Parathyroid adenoma (tissue), 2 donors: ENCODE results near the gene DNAI2.

ENCODE experiments used
- H2AFZ ChIP-seq: fragments of 300-600 bp; sonication (generic); one replicate; pipeline ENCODE4 v1.7.0; 2017; ENCODE audit warnings: antibody characterized with exemption, mild to moderate bottlenecking
- H3K27ac ChIP-seq: fragments of 300-600 bp; sonication (generic); one replicate; pipeline ENCODE4 v1.7.0; 2017
- H3K27me3 ChIP-seq: fragments of 300-600 bp; sonication (generic); one replicate; pipeline ENCODE4 v1.7.0; 2017; ENCODE audit warnings: low read length; ENCODE audit not compliant: control insufficient read depth, insufficient read depth
- H3K36me3 ChIP-seq: fragments of 300-600 bp; sonication (generic); one replicate; pipeline ENCODE4 v1.7.0; 2017; ENCODE audit warnings: low read length; ENCODE audit not compliant: control insufficient read depth, insufficient read depth
- H3K4me1 ChIP-seq: fragments of 300-600 bp; sonication (generic); one replicate; pipeline ENCODE4 v1.7.0; 2017; ENCODE audit warnings: control low read depth
- H3K4me2 ChIP-seq: fragments of 300-600 bp; sonication (generic); one replicate; pipeline ENCODE4 v1.7.0; 2017; ENCODE audit warnings: low read length
- H3K4me3 ChIP-seq: fragments of 300-600 bp; sonication (generic); one replicate; pipeline ENCODE4 v1.7.0; 2017; ENCODE audit warnings: low read depth, low read length
- H3K79me2 ChIP-seq: fragments of 300-600 bp; sonication (generic); one replicate; pipeline ENCODE4 v1.7.0; 2017; ENCODE audit warnings: control low read depth
- H3K9ac ChIP-seq: fragments of 300-600 bp; sonication (generic); one replicate; pipeline ENCODE4 v1.7.0; 2017; ENCODE audit warnings: mild to moderate bottlenecking
- H3K9me3 ChIP-seq: fragments of 300-600 bp; sonication (generic); one replicate; pipeline ENCODE4 v1.7.0; 2017; ENCODE audit warnings: low read length; ENCODE audit not compliant: control insufficient read depth
- CTCF ChIP-seq: fragments of 300-600 bp; sonication (generic); IDR thresholded peaks from one replicate; pipeline ENCODE4 v1.7.0; 2017; ENCODE audit warnings: antibody characterized with exemption, mild to moderate bottlenecking
- donor health status: primary hyperparathyroidism.

DNAI2 gene

GRCh38 chr17:74351552-74352210 is 77.6 kb downstream of the DNAI2 start:
- Histone ChIP-seq H3K4me3 (no peak overlapping the region), H3K27me3 (no peaks in the 10 kb centered on the region), H2AFZ (no peak overlapping the region)

GRCh38 chr17:74353446-74354060 is 79.5 kb downstream of the DNAI2 start:
- no peak overlapping the region for H3K4me2 ChIP-seq
- no peak overlapping the region for H3K9ac ChIP-seq
- no peak overlapping the region for H3K27ac ChIP-seq
- H2AFZ ChIP-seq, result no peak overlapping the region
- H3K27me3 ChIP-seq, result no peaks in the 10 kb centered on the region
- H3K4me3 ChIP-seq, result no peak overlapping the region
- no peaks in the 10 kb centered on the region for H3K79me2 ChIP-seq
- TF ChIP-seq CTCF, result no peak
- H3K36me3 ChIP-seq, result no peaks in the 10 kb centered on the region
- no peaks in the 10 kb centered on the region for H3K4me1 ChIP-seq
- H3K9me3 ChIP-seq, result no peaks in the 10 kb centered on the region

More at GRCh38 chr17:74351552-74352210, 77.6 kb downstream of the DNAI2 start:
- Histone ChIP-seq H3K4me2 (no peak overlapping the region), H3K79me2 (no peaks in the 10 kb centered on the region), H3K27ac (no peak overlapping the region), H3K36me3 (no peaks in the 10 kb centered on the region), H3K9ac (no peak overlapping the region), H3K4me1 (no peaks in the 10 kb centered on the region), H3K9me3 (no peaks in the 10 kb centered on the region)
- no peak for TF ChIP-seq CTCF

GRCh38 chr17:74354123-74354522 is 80.1 kb downstream of the DNAI2 start:
- Histone ChIP-seq H3K4me2 (no peak overlapping the region), H3K9me3 (no peaks in the 10 kb centered on the region), H3K9ac (no peak overlapping the region), H3K4me1 (no peaks in the 10 kb centered on the region), H3K36me3 (no peaks in the 10 kb centered on the region), H3K27me3 (no peaks in the 10 kb centered on the region), H2AFZ (no peak overlapping the region), H3K27ac (no peak overlapping the region), H3K79me2 (no peaks in the 10 kb centered on the region), H3K4me3 (no peak overlapping the region)
- peak; percentile 27 for TF ChIP-seq CTCF

GRCh38 chr17:74354561-74354960 is 80.5 kb downstream of the DNAI2 start:
- Histone ChIP-seq H3K27ac (no peak overlapping the region), H3K4me2 (no peak overlapping the region), H3K36me3 (no peaks in the 10 kb centered on the region), H3K9me3 (no peaks in the 10 kb centered on the region), H3K79me2 (no peaks in the 10 kb centered on the region), H3K9ac (no peak overlapping the region), H3K4me1 (no peaks in the 10 kb centered on the region), H2AFZ (no peak overlapping the region), H3K27me3 (no peaks in the 10 kb centered on the region), H3K4me3 (no peak overlapping the region)
- TF ChIP-seq CTCF, result no peak

GRCh38 chr17:74355065-74355464 is 81.0 kb downstream of the DNAI2 start:
- Histone ChIP-seq H2AFZ (no peak overlapping the region), H3K9ac (no peak overlapping the region), H3K36me3 (no peaks in the 10 kb centered on the region), H3K4me2 (no peak overlapping the region), H3K27ac (no peak overlapping the region), H3K4me3 (no peak overlapping the region), H3K27me3 (no peaks in the 10 kb centered on the region), H3K9me3 (no peaks in the 10 kb centered on the region), H3K4me1 (no peaks in the 10 kb centered on the region), H3K79me2 (no peaks in the 10 kb centered on the region)
- TF ChIP-seq CTCF, result no peak
